Thyroid gland (tissue), 4 donors: ENCODE results near the gene NAT8L. TPM values are rescaled to one million over a fixed set of nuclear protein-coding genes. Genes with fewer than 3 reads are reported as not detected.

Source experiments
- DNase-seq, 2 donors: peaks; one replicate each; pipeline ENCODE4 v3.0.0-alpha.2; 2019
- H3K27ac ChIP-seq, 3 donors: fragments of 200-600 bp; sonication (generic); 1 replicate in 2 of 3; 2 replicates in 1 of 3; pipeline ENCODE4 v1.5.1; 2016 to 2019; ENCODE audit warnings: mild to moderate bottlenecking in 1 of 3, moderate library complexity in 1 of 3
- H3K27me3 ChIP-seq: fragments of 200-600 bp; sonication (generic); one replicate; pipeline ENCODE4 v1.5.1; 2019
- H3K36me3 ChIP-seq, 2 donors: fragments of 200-600 bp; sonication (generic); one replicate each; pipeline ENCODE4 v1.5.1; 2016 to 2019
- H3K4me1 ChIP-seq, 2 donors: fragments of 200-600 bp; sonication (generic); one replicate each; pipeline ENCODE4 v1.5.1; 2017 to 2019
- H3K4me3 ChIP-seq, 3 donors: fragments of 200-600 bp; sonication (generic); replicated peaks in 1 of 3; 1 replicate in 2 of 3; 2 replicates in 1 of 3; pipeline ENCODE4 v1.5.1; 2016; ENCODE audit warnings: mild to moderate bottlenecking in 1 of 3
- H3K9me3 ChIP-seq: fragments of 200-600 bp; sonication (generic); one replicate; pipeline ENCODE4 v1.5.1; 2017
- POLR2A ChIP-seq, 2 donors: fragments of 450-650 bp; IDR thresholded peaks; one replicate each; pipeline ENCODE4 v1.6.1; 2017; ENCODE audit warnings: antibody characterized with exemption in 2 of 2, mild to moderate bottlenecking in 2 of 2, moderate library complexity in 1 of 2
- WGBS, 2 donors: methylation state at CpG; one replicate each; pipeline ENCODE4 v1.1.5; 2017; 5-methylcytosine and 5-hydroxymethylcytosine counted together
- intact Hi-C: fragments of 100-400 bp; cut with DNase I; formaldehyde crosslinking; loops from one replicate; pipeline ENCODE4 v1.15.1; 2023
- total RNA-seq, 4 donors: library from RNA; depleted of rRNA; stranded (reverse); fragments of >200 nt; gene quantifications; one replicate each; pipeline ENCODE4 v1.2.3, GENCODE V29; 2016
- TF ChIP-seq, protein P1 (sequence below), 6 experiments: fragments of 200-600 bp in 3 of 6; fragments of 450-650 bp in 3 of 6; sonication (generic) in 3 of 6; IDR thresholded peaks; one replicate each; pipeline ENCODE4 v1.5.1; 2016 to 2019; ENCODE audit warnings: antibody characterized with exemption in 6 of 6, mild to moderate bottlenecking in 2 of 6, inconsistent platforms in 1 of 6, moderate library complexity in 1 of 6

NAT8L gene
- total RNA-seq, 4 donors from 2014 or later: 1.3 to 1.8 (median 1.5) TPM

DNA sequence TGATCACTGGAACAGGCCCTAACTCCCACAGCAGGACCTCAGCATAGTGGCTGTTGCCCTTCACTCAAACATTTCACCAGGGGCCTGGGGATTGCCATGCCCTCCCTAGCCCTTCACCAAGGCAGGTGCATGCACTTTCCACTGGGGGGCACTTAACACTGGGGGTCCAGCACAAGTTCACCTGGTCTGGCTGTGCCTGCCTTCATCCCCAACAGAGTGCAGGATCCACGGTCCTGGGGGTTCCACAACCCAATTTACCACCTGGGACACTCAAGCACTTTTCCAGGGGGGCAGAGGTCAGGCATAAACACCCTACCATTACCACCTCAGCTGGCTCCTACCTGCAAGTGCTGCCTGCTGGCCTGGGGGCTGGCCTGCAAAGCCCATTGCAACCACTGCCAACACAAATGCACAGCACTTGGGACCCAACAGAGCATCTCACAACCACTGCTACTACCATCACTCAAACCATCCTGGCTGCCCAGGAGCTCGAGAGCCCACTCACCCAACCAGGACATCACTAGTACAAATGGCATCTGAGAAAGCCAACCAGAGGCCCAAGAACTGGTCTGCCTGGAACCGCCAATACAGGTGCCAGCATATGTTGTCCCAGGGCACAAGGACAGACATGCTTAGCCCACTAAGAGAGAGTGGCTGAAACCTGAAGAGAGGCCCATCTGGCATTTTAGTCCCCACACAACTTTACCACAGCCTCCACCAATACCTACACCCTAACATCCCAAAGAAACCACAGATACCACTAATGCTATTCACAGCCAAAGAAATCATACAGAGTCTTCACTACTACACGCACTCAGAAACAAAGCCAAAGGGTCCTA is 43.1 kb downstream of the NAT8L start:
- TF ChIP-seq, protein P1, sequence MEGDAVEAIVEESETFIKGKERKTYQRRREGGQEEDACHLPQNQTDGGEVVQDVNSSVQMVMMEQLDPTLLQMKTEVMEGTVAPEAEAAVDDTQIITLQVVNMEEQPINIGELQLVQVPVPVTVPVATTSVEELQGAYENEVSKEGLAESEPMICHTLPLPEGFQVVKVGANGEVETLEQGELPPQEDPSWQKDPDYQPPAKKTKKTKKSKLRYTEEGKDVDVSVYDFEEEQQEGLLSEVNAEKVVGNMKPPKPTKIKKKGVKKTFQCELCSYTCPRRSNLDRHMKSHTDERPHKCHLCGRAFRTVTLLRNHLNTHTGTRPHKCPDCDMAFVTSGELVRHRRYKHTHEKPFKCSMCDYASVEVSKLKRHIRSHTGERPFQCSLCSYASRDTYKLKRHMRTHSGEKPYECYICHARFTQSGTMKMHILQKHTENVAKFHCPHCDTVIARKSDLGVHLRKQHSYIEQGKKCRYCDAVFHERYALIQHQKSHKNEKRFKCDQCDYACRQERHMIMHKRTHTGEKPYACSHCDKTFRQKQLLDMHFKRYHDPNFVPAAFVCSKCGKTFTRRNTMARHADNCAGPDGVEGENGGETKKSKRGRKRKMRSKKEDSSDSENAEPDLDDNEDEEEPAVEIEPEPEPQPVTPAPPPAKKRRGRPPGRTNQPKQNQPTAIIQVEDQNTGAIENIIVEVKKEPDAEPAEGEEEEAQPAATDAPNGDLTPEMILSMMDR (IDR thresholded peaks at IDR 0.05): no peak
- TF ChIP-seq POLR2A (IDR thresholded peaks at IDR 0.05): no peak
- no peak for DNase-seq
- 85 to 95% methylated on average over 4 of the region's 4 CpGs for WGBS, 2 donors
- Histone ChIP-seq H3K4me3 (no peak overlapping the region), H3K4me1 (no peaks in the 10 kb centered on the region), H3K27ac (no peak overlapping the region), H3K9me3 (no peaks in the 10 kb centered on the region), H3K36me3 (no peaks in the 10 kb centered on the region), H3K27me3 (no peaks in the 10 kb centered on the region)
- intact Hi-C loops: no loop called here

DNA sequence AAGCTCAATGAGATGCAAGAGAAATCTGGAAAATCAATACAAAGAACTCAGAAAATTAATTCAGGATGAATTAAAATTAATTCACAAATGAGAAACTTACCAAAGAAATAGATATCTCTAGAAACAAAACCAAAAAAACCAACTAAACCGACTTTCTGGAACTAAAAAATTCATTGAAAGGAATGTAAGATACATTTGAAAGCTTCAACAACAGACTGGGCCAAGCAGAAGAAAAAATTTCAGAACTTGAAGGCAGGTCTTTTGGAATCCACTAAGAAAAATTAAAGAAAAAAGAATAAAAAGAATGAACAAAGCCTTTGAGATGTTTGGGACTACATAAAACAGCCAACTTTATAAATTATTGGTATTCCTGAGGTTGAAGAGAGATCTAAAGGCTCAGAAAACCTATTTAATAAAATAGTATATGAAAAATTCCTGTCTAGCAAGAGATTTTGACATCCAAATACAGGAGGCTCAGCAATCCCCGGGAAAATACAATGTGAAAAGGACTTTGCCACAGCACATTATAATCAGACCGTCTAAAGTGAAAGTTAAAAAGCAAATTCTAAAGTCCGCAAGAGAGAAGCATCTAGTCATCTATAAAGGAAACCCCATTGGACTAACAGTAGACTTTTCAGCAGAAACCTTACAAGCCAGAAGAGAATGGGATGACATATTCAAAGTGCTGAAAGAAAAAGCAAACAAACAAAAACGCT is 44.2 kb downstream of the NAT8L start:
- Histone ChIP-seq H3K36me3 (no peaks in the 10 kb centered on the region), H3K27me3 (no peaks in the 10 kb centered on the region), H3K4me3 (no peak overlapping the region), H3K9me3 (no peaks in the 10 kb centered on the region), H3K4me1 (no peaks in the 10 kb centered on the region), H3K27ac (no peak overlapping the region)
- no peak for DNase-seq
- intact Hi-C loops: no loop called here
- TF ChIP-seq POLR2A (IDR thresholded peaks at IDR 0.05): no peak
- TF ChIP-seq, protein P1 (IDR thresholded peaks at IDR 0.05): no peak
- 91 to 94% methylated on average over 5 of the region's 5 CpGs for WGBS, 2 donors

DNA sequence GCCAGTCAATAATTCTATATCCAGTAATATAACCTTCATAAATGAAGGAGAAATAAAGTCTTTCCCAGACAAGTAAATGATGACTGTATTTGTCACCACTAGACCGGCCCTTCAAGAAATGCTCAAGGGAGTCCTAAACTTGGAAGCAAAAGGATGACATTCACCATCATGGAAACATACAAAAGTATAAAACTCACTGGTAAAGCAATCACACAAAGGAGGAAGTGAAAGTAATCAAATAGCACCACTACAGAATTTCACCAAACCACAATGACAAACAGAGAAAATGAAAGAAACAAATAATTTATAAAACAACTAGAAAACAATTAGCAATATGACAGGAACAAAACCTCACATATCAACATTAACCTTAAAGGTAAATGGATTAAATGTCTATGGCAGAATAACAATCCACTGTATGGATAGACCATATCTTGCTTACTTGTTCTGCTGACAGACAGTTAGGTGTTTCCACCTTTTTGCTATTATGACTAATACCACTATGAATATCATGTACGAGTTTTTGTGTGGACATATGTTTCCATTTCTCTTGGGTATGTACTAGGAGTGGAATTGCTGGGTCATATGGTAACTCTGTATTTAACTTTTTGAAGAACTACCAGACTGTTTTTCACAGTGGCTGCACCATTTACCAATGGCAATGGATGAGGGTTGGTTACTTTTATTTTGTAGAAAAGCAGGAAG is 44.9 kb downstream of the NAT8L start:
- Histone ChIP-seq H3K36me3 (no peaks in the 10 kb centered on the region), H3K4me3 (no peak overlapping the region), H3K27ac (no peak overlapping the region), H3K27me3 (no peaks in the 10 kb centered on the region), H3K9me3 (no peaks in the 10 kb centered on the region), H3K4me1 (no peaks in the 10 kb centered on the region)
- no peak for DNase-seq
- 91% methylated on average over 2 of the region's 2 CpGs for WGBS, 2 donors
- intact Hi-C loops: no loop called here
- TF ChIP-seq, protein P1 (IDR thresholded peaks at IDR 0.05): no peak
- no peak for TF ChIP-seq POLR2A (IDR thresholded peaks at IDR 0.05)

DNA sequence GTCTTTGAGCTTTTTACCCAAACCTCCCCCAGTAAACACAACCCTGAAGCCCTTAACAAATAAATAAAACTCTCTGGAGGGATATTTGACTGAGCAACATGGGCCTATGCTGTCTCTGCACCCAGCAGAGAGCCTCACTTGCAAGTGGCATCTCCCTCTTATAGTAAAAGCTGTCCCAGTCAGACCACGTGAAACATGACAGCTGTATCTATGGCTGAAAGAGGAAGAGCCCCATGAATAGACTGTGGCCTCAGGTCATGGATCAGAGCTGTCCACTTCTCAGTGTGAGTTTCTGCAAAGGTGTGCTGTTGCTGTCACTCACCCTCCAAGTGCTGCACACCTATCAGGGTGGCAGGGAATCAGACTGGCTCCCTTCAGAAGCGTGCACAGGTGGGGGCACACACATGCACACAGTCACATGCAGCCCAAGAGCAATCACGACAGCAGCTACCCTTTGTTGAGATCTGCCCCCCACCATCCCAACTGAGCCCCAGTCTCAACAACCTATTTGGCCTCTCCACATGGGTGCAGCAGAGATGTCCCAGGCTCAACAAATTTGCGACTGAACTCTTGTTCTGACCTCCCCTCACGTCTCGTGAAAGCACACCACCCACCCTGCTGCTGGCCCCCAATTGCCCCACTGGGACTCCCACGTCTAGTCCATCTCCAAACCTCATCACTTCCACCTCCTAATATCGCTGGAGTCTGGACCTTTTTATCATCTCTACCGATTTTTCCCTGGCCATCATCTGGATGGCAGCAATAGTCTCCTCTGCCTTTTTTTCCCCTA is 45.6 kb downstream of the NAT8L start:
- no peak overlapping the region for H3K27ac ChIP-seq
- H3K4me1 ChIP-seq: no peaks in the 10 kb centered on the region
- DNase-seq: no peak
- no peaks in the 10 kb centered on the region for H3K27me3 ChIP-seq
- no peak for TF ChIP-seq POLR2A (IDR thresholded peaks at IDR 0.05)
- TF ChIP-seq, protein P1 (IDR thresholded peaks at IDR 0.05): no peak
- intact Hi-C loops: no loop called here
- H3K9me3 ChIP-seq: no peaks in the 10 kb centered on the region
- H3K4me3 ChIP-seq: no peak overlapping the region
- H3K36me3 ChIP-seq: no peaks in the 10 kb centered on the region
- WGBS, 2 donors: 81 to 88% methylated on average over 9 of the region's 9 CpGs
